SK-N-SH (cell line): Measurements from ENCODE around the gene CEBPG. TPM values are rescaled to one million over a fixed set of nuclear protein-coding genes. Genes with fewer than 3 reads are reported as not detected.

Experiments
- CTCF ChIA-PET: fragments of 300-600, 350-600 bp; formaldehyde crosslinking; extraction: SDS; loops from one replicate; lab custom pipeline; 2021; lab: Yijun Ruan, JAX
- POLR2A ChIA-PET: fragments of 350-600 bp; sonication (Branson Sonifier 250); formaldehyde crosslinking; extraction: SDS; loops from one replicate; lab custom pipeline; 2020; ENCODE audit warnings: antibody characterized with exemption, inconsistent platforms; lab: Yijun Ruan, JAX
- DNase-seq: peaks from one replicate; pipeline ENCODE4 v3.0.0; 2012
- H2AFZ ChIP-seq: fragments of 200-600 bp; sonication (generic); 2 replicates; pipeline ENCODE4 v1.8.1; 2016; ENCODE audit warnings: antibody characterized with exemption, mild to moderate bottlenecking, low read depth
- H3F3A ChIP-seq: fragments of 200-600 bp; sonication (generic); replicated peaks from 2 replicates; pipeline ENCODE3; 2016; ENCODE audit warnings: antibody characterized with exemption, mild to moderate bottlenecking; ENCODE audit not compliant: insufficient read depth
- H3K27ac ChIP-seq, 2 experiments: fragments of 200-500 bp in 1 of 2; fragments of 200-600 bp in 1 of 2; sonication (Bioruptor generic) in 1 of 2; sonication (generic), shearing (Covaris generic) in 1 of 2; 2 replicates each; pipeline versions ENCODE4 v1.5.1 to v1.6.1; 2014 to 2016; ENCODE audit warnings: low read depth in 2 of 2, inconsistent platforms in 1 of 2, low read length in 1 of 2, mild to moderate bottlenecking in 1 of 2, mixed read lengths in 1 of 2
- H3K27me3 ChIP-seq: fragments of 200-600 bp; sonication (generic), shearing (Covaris generic); 2 replicates; pipeline ENCODE4 v1.6.1; 2016; ENCODE audit warnings: mixed run types; ENCODE audit not compliant: insufficient read depth
- H3K36me3 ChIP-seq, 2 experiments: fragments of 200-500 bp in 1 of 2; fragments of 200-600 bp in 1 of 2; sonication (Bioruptor generic) in 1 of 2; sonication (generic) in 1 of 2; replicated peaks in 1 of 2; 2 replicates each; pipeline versions ENCODE3 to v1.5.1; 2014 to 2016; ENCODE audit warnings: low read length in 1 of 2, mild to moderate bottlenecking in 1 of 2; ENCODE audit not compliant: insufficient read depth in 2 of 2, control insufficient read depth in 1 of 2
- H3K4me1 ChIP-seq, 2 experiments: fragments of 200-500 bp in 1 of 2; fragments of 200-600 bp in 1 of 2; sonication (Bioruptor generic) in 1 of 2; sonication (generic), shearing (Covaris generic) in 1 of 2; 2 replicates each; pipeline versions ENCODE4 v1.5.1 to v1.6.1; 2014 to 2016; ENCODE audit warnings: low read depth in 1 of 2, low read length in 1 of 2, mixed run types in 1 of 2; ENCODE audit not compliant: insufficient read depth in 2 of 2, control insufficient read depth in 1 of 2
- H3K4me2 ChIP-seq: fragments of 200-600 bp; sonication (generic), shearing (Covaris generic); 2 replicates; pipeline ENCODE4 v1.6.1; 2017; ENCODE audit warnings: mixed run types
- H3K4me3 ChIP-seq, 2 experiments: fragments of 200-500 bp in 1 of 2; fragments of 200-600 bp in 1 of 2; sonication (Bioruptor generic) in 1 of 2; sonication (generic), shearing (Covaris generic) in 1 of 2; 2 replicates each; pipeline versions ENCODE4 v1.5.1 to v1.8.1; 2014 to 2016; ENCODE audit warnings: low read depth in 2 of 2, inconsistent platforms in 1 of 2, low read length in 1 of 2, mild to moderate bottlenecking in 1 of 2, mixed read lengths in 1 of 2, moderate library complexity in 1 of 2
- H3K79me2 ChIP-seq: fragments of 200-600 bp; sonication (generic); 2 replicates; pipeline ENCODE4 v1.8.1; 2017; ENCODE audit warnings: mild to moderate bottlenecking; ENCODE audit not compliant: insufficient read depth
- H3K9ac ChIP-seq: fragments of 200-600 bp; sonication (generic); 2 replicates; pipeline ENCODE4 v1.6.1; 2017; ENCODE audit warnings: mixed run types
- H3K9me2 ChIP-seq: fragments of 200-600 bp; sonication (generic); 2 replicates; pipeline ENCODE4 v1.6.1; 2017; ENCODE audit warnings: mixed run types
- H3K9me3 ChIP-seq: fragments of 200-600 bp; sonication (generic); 2 replicates; pipeline ENCODE4 v1.6.1; 2017; ENCODE audit warnings: mixed run types, mild to moderate bottlenecking, moderate library complexity
- H4K20me1 ChIP-seq: fragments of 200-600 bp; sonication (generic); 2 replicates; pipeline ENCODE4 v1.6.1; 2017; ENCODE audit warnings: mild to moderate bottlenecking, mixed run types; ENCODE audit not compliant: insufficient read depth
- ELF1 ChIP-seq: IDR thresholded peaks from 2 replicates; pipeline ENCODE4 v1.4.0; 2012
- EP300 ChIP-seq, 2 experiments: IDR thresholded peaks; 2 replicates each; pipeline versions ENCODE4 v1.4.0 to v1.6.1; 2012; ENCODE audit warnings: borderline replicate concordance in 1 of 2, low read depth in 1 of 2, low read length in 1 of 2
- IRF3 ChIP-seq: fragments of 150-350 bp; IDR thresholded peaks from 2 replicates; pipeline ENCODE4 v1.6.1; 2016; ENCODE audit warnings: mild to moderate bottlenecking, low read depth, low read length
- JUND ChIP-seq: IDR thresholded peaks from 2 replicates; pipeline ENCODE4 v1.4.0; 2012
- MEF2A ChIP-seq: IDR thresholded peaks from 2 replicates; pipeline ENCODE4 v1.4.0; 2012; ENCODE audit warnings: low read depth, borderline replicate concordance
- NFIC ChIP-seq: IDR thresholded peaks from 2 replicates; pipeline ENCODE4 v1.4.0; 2012; ENCODE audit warnings: borderline replicate concordance
- RAD21 ChIP-seq: IDR thresholded peaks from 2 replicates; pipeline ENCODE4 v1.6.1; 2012; ENCODE audit warnings: mild to moderate bottlenecking, low read length
- TEAD4 ChIP-seq: IDR thresholded peaks from 2 replicates; pipeline ENCODE4 v1.4.0; 2012; ENCODE audit warnings: mild to moderate bottlenecking, borderline replicate concordance; ENCODE audit not compliant: insufficient read depth
- WGBS: methylation state at CpG from one replicate; pipeline ENCODE4 v1.1.6; 2017; ENCODE audit warnings: low lambda C conversion rate; 5-methylcytosine and 5-hydroxymethylcytosine counted together
- polyA plus RNA-seq, 3 experiments: library from polyadenylated mRNA; depleted of rRNA; stranded (reverse); fragments of >200 nt; gene quantifications; 2 replicates each; pipeline ENCODE4 v1.2.3, GENCODE V29; 2012

The CEBPG gene
- polyA plus RNA-seq, 1 of the 3 experiments (the other 2 are of a cell fraction) = 9.1 TPM

DNA sequence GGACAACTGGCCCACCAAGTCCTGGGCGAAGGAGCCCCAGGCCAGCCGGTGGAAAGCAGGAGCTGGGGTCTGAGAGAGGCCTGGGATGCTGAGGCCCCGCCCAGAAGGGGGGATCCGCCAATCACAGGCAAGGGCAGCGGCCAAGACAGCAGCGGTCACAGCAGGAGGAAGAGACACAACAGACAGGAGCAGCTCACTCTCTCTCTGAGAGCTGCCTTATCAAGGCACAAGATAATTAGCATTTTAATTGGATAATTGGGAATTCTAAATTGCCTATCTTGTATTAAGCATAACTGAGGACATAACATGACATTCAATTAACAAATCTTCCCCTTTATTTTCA lies 46.2 kb downstream of the CEBPG start:
- CTCF ChIA-PET = interaction anchor here (0.9 to 10.9 kb wide), 11 partner anchors 10 to 677 kb away, joined by 3 to 155 read pairs (median 5); no protein-coding TSS in a partner anchor
- no peak overlapping the region for H3K4me2 ChIP-seq

GRCh38 chr19:33420821-33421220 lies 47.3 kb downstream of the CEBPG start:
- CTCF ChIA-PET = interaction anchor here (0.7 to 10.9 kb wide), 9 partner anchors 9 to 675 kb away, joined by 3 to 155 read pairs (median 5); no protein-coding TSS in a partner anchor
- H3K9ac ChIP-seq = no peak overlapping the region
- WGBS = 95% methylated on average over 9 of the region's 9 CpGs
- peaks cover 0 to 17% of the 10 kb centered on the region in 2 experiments; a peak in 1 of 4 replicates for H3K4me1 ChIP-seq
- no peaks in the 10 kb centered on the region for H4K20me1 ChIP-seq
- no peak for TF ChIP-seq NFIC
- H3K4me2 ChIP-seq = no peak overlapping the region
- no peaks in the 10 kb centered on the region for H3K79me2 ChIP-seq
- no peaks in the 10 kb centered on the region for H3K9me3 ChIP-seq
- no peaks in the 10 kb centered on the region for H3K9me2 ChIP-seq
- DNase-seq = no peak
- no peak overlapping the region for H3K27ac ChIP-seq
- no peaks in the 10 kb centered on the region for H3F3A ChIP-seq
- POLR2A ChIA-PET = no interaction called here
- no peaks in the 10 kb centered on the region for H3K36me3 ChIP-seq
- no peaks in the 10 kb centered on the region for H3K27me3 ChIP-seq
- H2AFZ ChIP-seq = no peak overlapping the region
- no peak overlapping the region for H3K4me3 ChIP-seq

More for the DNA sequence above, 46.2 kb downstream of the CEBPG start:
- H3K9ac ChIP-seq = no peak overlapping the region
- H3K27ac ChIP-seq = no peak overlapping the region
- no peak overlapping the region for H3K4me3 ChIP-seq
- no peaks in the 10 kb centered on the region for H3F3A ChIP-seq
- no peaks in the 10 kb centered on the region for H3K36me3 ChIP-seq
- 75% methylated on average over 6 of the region's 6 CpGs for WGBS
- H4K20me1 ChIP-seq = no peaks in the 10 kb centered on the region
- H3K79me2 ChIP-seq = no peaks in the 10 kb centered on the region
- DNase-seq = peak; percentile 88
- H3K9me2 ChIP-seq = no peaks in the 10 kb centered on the region
- peaks cover 0 to 21% of the 10 kb centered on the region in 2 experiments; a peak in 1 of 4 replicates for H3K4me1 ChIP-seq
- POLR2A ChIA-PET = interaction anchor here (1.1 kb wide), 1 partner anchor 88 kb away, joined by 3 read pairs; no protein-coding TSS in a partner anchor
- no peaks in the 10 kb centered on the region for H3K27me3 ChIP-seq
- no peak overlapping the region for H2AFZ ChIP-seq
- H3K9me3 ChIP-seq = no peaks in the 10 kb centered on the region
- TF ChIP-seq MEF2A (no peak), RAD21 (no peak), IRF3 (no peak), JUND (no peak), ELF1 (no peak)

DNA sequence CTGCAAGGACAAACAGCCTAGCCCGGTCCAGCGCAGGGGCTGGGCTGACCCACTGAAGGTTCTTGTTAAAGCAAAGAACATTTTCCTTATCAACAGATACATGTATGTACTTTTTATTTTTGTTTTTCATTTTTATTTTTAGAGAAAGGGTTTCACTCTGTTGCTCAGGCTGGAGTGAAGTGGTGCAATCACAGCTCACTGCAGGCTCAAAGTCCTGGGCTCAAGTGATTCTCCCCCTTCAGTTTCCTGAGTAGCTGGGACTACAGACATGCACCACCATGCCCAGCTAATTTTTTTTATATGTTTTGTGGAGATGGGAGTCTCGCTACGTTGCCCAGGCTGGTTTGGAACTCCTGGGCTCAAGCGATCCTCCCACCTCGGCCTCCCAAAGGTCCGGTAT lies 47.9 kb downstream of the CEBPG start:
- Histone ChIP-seq H3K9ac (no peak overlapping the region), H3K4me2 (no peak overlapping the region), H3K79me2 (no peaks in the 10 kb centered on the region), H3F3A (no peaks in the 10 kb centered on the region), H2AFZ (no peak overlapping the region)
- DNase-seq = no peak
- whole genome bisulfite sequencing = 88% methylated on average over 7 of the region's 7 CpGs
- CTCF ChIA-PET = interaction anchor here (0.6 to 10.9 kb wide), 7 partner anchors 9 to 704 kb away, joined by 3 to 155 read pairs (median 9); no protein-coding TSS in a partner anchor
- no peak for TF ChIP-seq EP300 (IDR thresholded peaks at IDR 0.05; ENCODE audit: borderline replicate concordance in 1 of 2, low read depth in 1 of 2, low read length in 1 of 2)
- no peak for TF ChIP-seq NFIC
- no peak for TF ChIP-seq TEAD4
- TF ChIP-seq, all 33 proteins: peak for 0
- no peak overlapping the region for H3K4me3 ChIP-seq
- H3K36me3 ChIP-seq = no peaks in the 10 kb centered on the region
- H3K27me3 ChIP-seq = no peaks in the 10 kb centered on the region
- H3K9me3 ChIP-seq = no peaks in the 10 kb centered on the region
- POLR2A ChIA-PET = no interaction called here
- no peak overlapping the region for H3K27ac ChIP-seq
- H3K9me2 ChIP-seq = no peaks in the 10 kb centered on the region
- no peaks in the 10 kb centered on the region for H4K20me1 ChIP-seq
- H3K4me1 ChIP-seq = peaks cover 0 to 16% of the 10 kb centered on the region in 2 experiments; a peak in 1 of 4 replicates
